HG03520 (cell line): Measurements from ENCODE around the gene CHKA.
"Not testable (repeated sequence)": the region's sequence is repeated elsewhere in the genome, so short reads cannot be mapped to it uniquely, and the experiment has no call there.

Experiments used
- ATAC-seq: cut with Tn5 transposase; IDR thresholded peaks from one replicate; pipeline ENCODE4 v1.9.1; 2021; ENCODE audit warnings: mild to moderate bottlenecking, moderate library complexity; ENCODE audit not compliant: unreplicated experiment

CHKA gene

GRCh38 chr11:68116974-68117373, 4.2 kb downstream of the CHKA start:
- ATAC-seq: no peak

DNA sequence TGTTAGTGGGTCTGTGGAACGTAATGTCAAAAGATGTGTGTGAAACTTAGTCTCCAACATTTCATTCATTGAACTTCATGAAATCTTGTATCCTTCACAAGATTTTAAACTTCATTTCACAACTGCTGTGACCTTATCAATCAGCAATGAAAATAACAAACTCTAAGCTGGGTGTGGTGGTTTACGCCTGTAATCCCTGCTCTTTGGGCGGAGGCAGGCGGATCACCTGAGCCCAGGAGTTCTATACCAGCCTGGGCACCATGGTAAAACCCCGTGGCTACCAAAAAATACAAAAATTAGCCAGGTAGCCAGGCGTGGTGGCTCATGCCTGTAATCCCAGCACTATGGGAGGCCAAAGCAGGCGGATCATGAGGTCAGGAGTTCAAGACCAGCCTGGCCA, 5.1 kb downstream of the CHKA start:
- no peak for ATAC-seq

GRCh38 chr11:68115285-68115684, 5.9 kb downstream of the CHKA start:
- no peak for ATAC-seq

DNA sequence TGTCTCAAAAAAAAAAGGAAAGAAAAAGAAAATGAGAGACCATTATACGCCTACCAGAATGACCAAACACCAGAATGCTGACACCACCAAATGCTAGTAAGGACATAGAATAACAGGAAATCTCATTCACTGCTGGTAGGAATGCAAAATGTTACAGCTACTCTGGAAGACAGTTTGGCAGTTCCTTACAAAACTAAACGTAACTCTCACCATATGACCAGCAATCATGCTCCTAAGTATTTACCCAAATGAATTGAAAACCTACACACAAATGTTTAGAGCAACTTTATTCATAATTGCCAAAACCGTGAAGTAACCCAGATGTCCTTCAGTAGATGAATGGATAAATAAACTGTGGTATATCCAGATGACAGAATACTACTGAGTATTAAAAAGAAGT, 7.2 kb downstream of the CHKA start:
- ATAC-seq: no peak

- ATAC-seq: no peak
Measured at GRCh38 chr11:68107689-68108088, 13.5 kb downstream of the CHKA start.

GRCh38 chr11:68106165-68106940, 14.8 kb downstream of the CHKA start:
- ATAC-seq: no peak

DNA sequence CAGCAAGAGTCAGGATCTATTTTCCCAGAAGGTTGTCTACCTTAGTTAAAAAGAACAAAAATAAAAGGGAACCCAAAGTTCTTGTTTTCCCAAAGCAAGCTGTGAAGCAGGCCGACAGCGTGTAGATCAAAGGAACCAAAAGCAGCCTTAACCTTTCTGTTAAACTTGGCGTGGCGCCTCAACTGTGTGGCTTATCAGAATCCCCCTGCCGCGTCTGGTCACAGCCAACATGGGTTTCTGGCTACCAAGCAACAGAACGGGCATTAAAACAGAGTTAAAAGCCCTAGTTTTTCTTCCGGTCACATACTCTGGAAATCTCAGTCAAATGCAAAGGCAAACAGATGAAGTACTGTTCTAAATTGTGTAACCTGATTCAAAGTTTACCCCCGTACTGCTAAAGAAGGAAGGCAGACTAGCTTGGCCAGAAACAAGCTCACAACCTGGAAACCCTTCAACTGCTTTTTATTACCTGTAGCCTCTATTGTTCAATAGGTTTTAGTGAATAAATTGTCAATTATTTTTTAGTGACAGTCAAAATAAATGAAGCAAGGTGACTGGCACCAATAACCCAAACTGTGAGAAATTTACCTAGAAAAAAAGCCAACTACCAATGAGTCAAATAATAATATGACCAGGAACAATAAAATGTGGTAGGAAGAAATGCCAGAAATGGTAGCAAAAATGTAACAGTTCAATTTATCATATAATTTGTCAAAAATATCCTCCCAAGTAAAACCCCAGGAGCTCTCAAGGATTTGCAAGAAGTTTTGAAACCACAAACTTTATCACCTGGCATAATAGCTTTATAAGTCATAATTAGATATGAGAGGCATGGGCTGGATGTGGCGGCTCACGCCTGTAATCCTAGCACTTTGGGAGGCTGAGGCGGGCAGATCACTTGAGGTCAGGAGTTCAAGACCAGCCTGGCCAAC, 21.4 kb downstream of the CHKA start:
- ATAC-seq: no peak

GRCh38 chr11:68099057-68099456, 22.1 kb downstream of the CHKA start:
- ATAC-seq: no peak

DNA sequence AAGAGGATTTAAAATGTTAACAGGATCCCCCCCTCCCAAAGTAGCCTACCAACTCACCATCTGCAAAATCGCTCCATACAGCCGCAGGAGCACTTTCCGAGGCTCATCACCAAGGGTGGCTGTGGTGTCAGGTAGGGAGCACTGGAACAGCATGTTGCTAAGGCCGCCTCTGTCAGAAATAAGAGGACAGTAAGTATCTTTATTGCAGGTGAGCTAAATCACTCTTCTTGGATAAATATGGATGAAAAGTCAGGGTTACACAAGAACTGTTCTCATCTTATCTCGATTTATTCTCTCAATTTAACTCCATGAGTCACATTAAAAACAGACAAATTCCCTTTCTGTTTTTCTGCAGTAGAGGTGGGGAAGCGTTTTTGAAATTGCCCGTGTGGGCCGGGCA, 24.2 kb downstream of the CHKA start:
- ATAC-seq: no peak

DNA sequence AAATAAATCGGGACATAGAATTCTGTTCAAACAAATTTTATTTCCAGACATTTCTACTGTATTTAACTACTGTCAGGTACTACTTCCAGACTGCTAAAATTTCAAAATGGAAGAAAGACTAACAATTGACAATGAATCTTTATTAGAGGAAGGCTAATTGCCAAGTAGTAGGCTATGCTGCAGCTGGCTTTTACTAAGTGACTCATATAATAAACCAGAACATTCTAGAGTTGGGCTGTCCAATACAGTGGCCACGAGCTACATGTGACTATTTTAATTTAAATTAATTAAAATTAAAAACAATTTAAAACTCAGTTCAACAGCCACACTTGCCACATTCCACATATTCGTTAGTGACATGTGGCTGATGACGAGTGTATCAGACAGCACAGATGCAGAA, 27.6 kb downstream of the CHKA start:
- no peak for ATAC-seq

- not testable (repeated sequence) for ATAC-seq
Measured at GRCh38 chr11:68092946-68093345, 28.2 kb downstream of the CHKA start.

DNA sequence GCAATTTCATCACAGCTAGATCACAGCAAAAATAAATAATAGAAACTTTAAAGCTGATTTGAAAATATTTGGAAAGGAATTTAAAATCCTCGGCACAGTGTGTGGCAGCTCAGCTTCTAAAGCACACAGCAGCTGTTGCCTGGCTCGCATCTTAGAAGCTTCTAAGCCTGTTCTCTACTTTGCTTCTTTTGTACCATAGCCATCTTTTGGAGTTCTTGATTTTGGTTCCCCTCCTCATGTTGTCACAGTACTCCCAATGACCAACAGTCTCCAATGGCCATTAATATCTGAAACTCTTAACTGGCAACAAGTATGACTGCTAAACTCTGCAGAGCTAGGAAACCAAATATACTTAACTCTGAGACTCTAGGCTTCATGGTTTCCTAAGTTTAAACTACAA, 28.8 kb downstream of the CHKA start:
- ATAC-seq: no peak

- no peak for ATAC-seq
Measured at GRCh38 chr11:68090706-68091105, 30.5 kb downstream of the CHKA start.

DNA sequence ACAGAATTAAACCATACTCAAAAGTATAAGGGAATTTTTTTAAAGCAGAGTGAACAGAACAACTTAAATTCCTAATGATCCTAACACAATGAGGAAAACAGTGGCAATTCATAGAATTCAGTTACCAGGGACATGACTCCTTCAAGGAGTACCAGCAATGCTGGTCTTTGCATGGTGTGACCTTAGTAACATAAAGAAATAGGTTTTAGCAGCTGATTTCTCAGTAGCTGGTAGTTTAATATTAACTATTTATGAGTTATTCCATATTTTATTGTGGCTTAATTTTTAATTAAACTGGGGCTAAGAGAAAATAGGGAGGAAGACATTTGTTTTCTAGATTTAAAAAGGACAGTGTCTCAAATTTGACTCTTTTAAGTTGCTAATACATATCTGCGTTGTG, 30.9 kb downstream of the CHKA start:
- no peak for ATAC-seq

GRCh38 chr11:68089679-68090078, 31.5 kb downstream of the CHKA start:
- ATAC-seq: no peak

DNA sequence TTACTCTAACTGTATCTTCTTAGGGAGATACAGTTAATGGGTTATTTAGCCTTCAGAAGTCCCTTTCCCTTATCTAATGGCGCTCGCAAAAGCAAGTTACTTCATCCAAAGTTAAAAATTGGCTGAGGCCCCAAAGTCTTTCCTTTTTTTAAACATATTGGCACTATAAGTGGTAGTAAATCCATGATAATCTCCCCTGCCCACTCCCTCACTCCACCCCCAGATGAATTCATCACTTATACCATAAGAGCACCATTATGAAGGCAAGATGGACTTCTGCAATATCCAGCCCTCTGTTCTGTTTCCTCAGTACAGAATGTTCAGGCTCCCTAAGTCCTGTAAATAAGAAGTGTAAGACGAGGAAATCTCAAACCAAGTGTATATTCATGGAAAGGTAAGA, 37.7 kb downstream of the CHKA start:
- no peak for ATAC-seq

- ATAC-seq: no peak
Measured at GRCh38 chr11:68082481-68082880, 38.7 kb downstream of the CHKA start.

- ATAC-seq: no peak
Measured at GRCh38 chr11:68081691-68082090, 39.5 kb downstream of the CHKA start.

- ATAC-seq: no peak
Measured at GRCh38 chr11:68080860-68081259, 40.3 kb downstream of the CHKA start.

- ATAC-seq: no peak
Measured at GRCh38 chr11:68077617-68078582, 43.3 kb downstream of the CHKA start.
